ENCODE results near the gene AFF2.

The AFF2 gene

DNA sequence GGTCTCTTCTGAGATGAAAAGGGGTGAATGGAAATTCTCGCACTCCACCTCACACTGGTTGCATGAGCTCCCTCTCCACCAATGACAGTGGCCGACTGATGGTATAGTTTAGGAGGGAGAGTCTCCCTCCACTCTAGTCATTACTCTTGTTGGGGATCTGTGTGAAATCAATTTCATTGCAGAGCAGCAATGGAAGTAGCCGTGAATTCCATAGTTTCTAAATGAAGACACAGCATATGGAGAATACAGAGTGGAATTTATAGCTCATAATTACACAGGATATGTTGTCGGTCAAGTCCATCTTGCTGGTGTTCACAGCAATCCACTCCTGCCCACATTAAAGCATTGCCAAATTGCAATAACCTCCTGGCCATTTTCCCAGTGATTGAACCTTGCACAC is 426.0 kb downstream of the AFF2 start:
- TF ChIP-seq, protein P1, sequence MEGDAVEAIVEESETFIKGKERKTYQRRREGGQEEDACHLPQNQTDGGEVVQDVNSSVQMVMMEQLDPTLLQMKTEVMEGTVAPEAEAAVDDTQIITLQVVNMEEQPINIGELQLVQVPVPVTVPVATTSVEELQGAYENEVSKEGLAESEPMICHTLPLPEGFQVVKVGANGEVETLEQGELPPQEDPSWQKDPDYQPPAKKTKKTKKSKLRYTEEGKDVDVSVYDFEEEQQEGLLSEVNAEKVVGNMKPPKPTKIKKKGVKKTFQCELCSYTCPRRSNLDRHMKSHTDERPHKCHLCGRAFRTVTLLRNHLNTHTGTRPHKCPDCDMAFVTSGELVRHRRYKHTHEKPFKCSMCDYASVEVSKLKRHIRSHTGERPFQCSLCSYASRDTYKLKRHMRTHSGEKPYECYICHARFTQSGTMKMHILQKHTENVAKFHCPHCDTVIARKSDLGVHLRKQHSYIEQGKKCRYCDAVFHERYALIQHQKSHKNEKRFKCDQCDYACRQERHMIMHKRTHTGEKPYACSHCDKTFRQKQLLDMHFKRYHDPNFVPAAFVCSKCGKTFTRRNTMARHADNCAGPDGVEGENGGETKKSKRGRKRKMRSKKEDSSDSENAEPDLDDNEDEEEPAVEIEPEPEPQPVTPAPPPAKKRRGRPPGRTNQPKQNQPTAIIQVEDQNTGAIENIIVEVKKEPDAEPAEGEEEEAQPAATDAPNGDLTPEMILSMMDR (IDR thresholded peaks at IDR 0.05; ENCODE audit: low read depth, low read length): no peak
- no peak for DNase-seq (ENCODE audit: extremely low read depth, low read depth)

DNA sequence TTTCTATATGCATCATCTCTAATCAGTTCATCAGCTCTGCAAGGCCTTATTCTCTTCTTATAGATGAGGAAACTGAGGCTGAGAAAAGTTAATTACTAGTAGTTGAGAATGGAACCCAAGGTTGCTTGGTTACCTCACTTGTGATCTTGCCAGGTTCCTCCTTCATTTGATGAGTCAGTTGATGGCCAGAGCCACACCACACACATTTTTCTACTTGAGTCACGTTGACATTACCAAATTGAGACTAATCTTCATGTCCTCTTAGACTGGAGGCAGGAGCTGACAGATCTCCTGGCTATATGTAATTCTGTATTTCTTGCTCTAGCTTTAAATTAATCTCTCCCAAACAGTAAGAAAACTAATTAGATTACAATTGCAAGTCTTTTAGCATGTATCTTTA is 428.4 kb downstream of the AFF2 start:
- TF ChIP-seq, protein P1 (IDR thresholded peaks at IDR 0.05; ENCODE audit: low read depth, low read length): no peak
- DNase-seq (ENCODE audit: extremely low read depth, low read depth): no peak

DNA sequence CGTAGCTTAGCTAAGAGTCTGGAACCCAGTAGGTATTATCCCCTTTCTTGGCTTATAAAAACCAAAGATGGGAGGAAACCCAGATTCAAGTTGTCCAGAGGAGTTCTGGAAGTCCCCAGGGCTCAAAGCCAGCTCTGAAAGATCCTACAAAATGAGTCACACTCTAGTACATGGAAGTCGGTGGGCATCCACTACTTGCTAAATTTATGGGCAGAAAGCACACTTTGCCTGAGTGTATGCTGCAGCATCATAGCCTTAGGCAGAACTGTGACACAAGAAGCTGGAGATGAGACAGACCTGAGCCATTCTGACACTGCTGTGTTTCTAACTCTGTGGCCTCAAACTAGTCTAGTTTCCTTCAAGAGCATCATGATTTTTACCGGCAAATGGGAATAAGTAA is 429.3 kb downstream of the AFF2 start:
- DNase-seq (ENCODE audit: extremely low read depth, low read depth): no peak
- TF ChIP-seq, protein P1 (IDR thresholded peaks at IDR 0.05; ENCODE audit: low read depth, low read length): no peak

DNA sequence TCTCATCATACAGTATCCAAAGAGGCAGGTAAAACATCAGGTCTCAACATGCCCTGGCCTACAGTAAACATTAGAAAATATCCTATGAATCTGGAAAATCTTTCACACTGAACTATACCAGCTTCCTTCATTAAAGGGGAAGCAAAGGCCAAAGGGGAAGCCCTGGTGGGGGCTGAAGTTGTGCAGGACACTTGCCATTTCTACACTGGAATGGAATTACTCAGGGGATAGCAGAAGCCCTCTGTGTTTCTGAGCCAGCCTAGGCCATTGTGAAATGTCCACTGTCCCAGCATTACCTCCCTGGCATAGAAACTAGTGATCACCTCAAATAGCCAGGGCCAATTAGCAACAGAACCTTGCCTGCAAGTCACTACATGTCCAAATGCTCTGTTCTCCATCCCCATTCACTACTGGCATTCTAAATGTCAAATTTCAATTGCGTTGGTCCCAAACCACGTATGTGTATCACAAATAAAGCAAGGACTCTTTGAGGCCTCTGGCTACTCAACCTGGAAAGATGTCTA is 429.9 kb downstream of the AFF2 start:
- TF ChIP-seq, protein P1 (IDR thresholded peaks at IDR 0.05; ENCODE audit: low read depth, low read length): no peak
- no peak for DNase-seq (ENCODE audit: extremely low read depth, low read depth)

DNA sequence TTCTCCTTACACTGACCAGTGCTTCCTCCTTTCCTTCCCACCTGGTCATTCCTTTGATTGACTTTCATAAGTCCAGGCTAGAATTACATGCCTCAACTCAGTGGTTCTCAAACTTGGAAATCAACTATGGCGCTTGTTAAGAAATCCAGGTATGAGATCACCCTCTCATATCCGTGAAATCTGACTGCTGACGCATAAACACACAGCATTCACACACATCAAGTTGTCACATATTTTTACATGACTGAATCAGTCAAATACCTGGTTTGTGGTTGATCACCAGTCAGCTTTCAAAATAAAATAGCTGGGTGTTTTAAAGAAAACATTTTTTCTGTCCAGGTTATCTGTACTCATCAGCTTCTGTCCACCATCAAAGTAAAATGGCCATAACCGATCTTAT is 433.5 kb downstream of the AFF2 start:
- TF ChIP-seq, protein P1 (IDR thresholded peaks at IDR 0.05; ENCODE audit: low read depth, low read length): no peak
- DNase-seq (ENCODE audit: extremely low read depth, low read depth): no peak

DNA sequence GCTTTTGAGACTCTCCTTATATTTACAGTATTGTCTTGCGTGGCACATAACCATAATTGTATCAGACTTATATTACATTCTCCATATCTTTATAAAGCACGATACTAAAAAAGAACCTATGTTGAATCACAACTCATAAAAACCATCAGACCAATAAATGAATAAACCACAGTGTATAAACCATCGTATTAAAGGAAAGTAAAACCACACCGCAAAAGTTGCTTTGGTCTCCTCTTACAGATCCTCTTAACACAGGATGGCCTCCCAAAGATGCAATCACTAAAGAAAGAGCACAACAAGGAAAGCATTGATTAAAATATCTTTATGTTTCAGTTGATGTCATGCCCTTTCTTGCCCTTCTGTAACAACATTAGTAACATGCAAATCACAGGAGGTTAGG is 437.9 kb downstream of the AFF2 start:
- TF ChIP-seq, protein P1 (IDR thresholded peaks at IDR 0.05; ENCODE audit: low read depth, low read length): no peak
- DNase-seq (ENCODE audit: extremely low read depth, low read depth): no peak

DNA sequence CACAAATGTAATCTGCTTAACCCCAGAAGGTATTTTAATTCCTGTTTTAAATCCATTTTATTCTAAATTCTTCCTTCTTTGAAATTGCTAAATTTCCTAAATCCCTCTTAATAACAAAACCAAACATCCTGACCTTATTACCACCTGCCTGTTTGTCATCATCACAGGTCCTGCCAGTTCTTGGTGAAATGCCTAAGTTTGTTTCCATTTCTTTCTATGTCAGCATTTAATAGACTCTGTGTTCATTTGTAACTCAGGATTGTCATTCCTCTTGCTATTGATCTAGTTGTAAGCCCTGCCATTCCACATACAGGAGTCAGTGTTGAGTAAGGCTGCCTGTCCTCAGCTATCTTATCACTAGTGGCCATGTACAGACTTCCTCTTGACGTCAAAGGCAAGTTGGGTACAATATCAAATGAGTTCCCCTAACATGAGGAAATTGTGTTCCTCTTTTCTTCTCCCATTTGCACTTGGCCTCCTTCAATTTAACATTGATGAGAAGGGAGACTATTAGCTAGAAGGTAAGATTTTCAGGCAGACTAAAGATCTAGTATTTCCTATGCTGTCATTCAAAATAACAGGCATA is 440.1 kb downstream of the AFF2 start:
- DNase-seq (ENCODE audit: extremely low read depth, low read depth): no peak
- TF ChIP-seq, protein P1 (IDR thresholded peaks at IDR 0.05; ENCODE audit: low read depth, low read length): no peak

All from AG09319 (cell line).